ENCODE data around the gene FUBP3. TPM values are rescaled to one million over a fixed set of nuclear protein-coding genes. Genes with fewer than 3 reads are reported as not detected.
A peak's percentile ranks its signal among the peaks of the same experiment; 100 is the strongest.
"Not testable (repeated sequence)": the region's sequence is repeated elsewhere in the genome, so short reads cannot be mapped to it uniquely, and the experiment has no call there.

FUBP3 gene
- total RNA-seq, 1 donor from 2014 or later: 29.2 TPM

DNA sequence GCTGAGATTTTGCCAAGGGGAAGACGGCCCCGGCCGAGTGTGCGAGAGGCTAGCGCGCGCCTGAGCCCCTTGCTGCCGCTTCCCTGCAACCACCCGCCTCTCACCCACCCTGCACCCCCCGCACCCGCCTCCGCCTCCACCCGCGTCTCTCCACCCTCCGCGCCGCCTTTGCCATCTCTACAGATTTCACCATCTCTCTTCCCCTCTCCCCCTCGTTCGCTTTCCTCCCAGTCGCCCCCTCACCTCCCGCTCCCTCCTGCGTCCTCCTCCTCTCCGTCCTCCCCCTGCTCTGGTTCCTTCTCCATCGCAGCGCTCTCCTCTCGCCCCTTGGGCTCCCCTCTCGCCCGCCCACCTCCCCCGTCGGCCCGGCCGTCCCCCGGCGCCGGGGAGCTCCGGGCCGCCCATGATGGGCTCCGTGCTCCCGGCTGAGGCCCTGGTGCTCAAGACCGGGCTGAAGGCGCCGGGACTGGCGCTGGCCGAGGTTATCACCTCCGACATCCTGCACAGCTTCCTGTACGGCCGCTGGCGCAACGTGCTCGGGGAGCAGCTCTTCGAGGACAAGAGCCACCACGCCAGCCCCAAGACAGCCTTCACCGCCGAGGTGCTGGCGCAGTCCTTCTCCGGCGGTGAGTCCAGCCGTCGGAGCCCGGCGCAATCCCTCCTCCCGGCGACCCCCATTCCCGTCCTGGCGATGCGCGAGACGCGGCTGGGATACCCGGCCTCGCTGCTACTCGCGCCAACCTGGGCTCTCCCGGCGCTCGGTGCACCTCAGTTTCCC lies 85.1 kb downstream of the FUBP3 start, which contains the start of gene PRDM12:
PRDM12 (plus strand) TSS at position 344 of the 778 bp plus-strand sequence; CDS start at position 404, 60 bp downstream.
- ATAC-seq: no peak

- no peak for ATAC-seq
These were observed 85.7 kb downstream of the FUBP3 start for GRCh38 chr9:130665029-130665430.

DNA sequence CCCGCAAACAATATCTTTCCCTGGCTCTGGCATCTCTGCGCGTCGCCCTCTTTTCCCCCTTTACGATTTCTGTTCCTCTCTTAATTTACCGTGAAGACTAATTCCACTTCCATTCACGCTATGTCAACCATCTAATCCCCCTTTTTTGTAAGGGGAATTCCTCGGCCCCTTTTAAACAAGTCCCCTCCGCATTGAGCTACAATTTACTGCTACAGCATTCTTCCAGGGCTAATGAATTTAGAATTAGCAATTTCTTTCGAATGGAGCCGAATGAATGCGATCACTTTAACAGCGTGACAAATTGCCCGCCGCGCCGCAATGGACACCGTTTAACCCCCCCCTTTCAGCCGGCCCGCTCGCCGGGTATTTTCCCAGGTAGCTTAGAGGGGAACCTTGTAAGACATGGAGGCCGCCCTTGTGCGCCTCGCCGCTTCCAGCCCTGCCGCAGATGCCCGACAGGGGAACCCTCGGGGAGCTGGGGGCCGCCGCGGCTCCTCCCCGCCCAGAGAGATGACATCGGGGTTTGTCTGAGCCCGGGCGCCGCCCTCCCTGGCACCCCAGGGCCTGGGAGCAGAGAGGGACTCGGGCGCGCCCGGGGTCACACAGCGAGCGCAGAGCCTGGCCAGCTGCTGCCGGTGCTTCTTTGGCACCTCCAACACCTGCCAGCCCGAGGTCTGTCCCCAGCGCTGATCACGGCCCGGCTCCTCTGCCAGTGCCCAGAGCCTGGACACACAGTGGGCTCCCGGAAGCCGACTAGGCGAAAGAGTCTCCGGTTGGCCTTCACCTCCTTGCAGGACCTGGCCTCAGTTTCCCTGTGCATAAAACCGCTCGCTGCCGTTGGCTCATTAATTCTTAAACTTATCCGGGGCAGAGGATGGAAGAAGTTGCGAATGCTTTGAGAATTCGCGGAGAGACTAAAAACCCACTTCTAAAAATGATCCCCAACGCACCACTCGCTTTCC lies 86.3 kb downstream of the FUBP3 start:
- ATAC-seq: no peak

DNA sequence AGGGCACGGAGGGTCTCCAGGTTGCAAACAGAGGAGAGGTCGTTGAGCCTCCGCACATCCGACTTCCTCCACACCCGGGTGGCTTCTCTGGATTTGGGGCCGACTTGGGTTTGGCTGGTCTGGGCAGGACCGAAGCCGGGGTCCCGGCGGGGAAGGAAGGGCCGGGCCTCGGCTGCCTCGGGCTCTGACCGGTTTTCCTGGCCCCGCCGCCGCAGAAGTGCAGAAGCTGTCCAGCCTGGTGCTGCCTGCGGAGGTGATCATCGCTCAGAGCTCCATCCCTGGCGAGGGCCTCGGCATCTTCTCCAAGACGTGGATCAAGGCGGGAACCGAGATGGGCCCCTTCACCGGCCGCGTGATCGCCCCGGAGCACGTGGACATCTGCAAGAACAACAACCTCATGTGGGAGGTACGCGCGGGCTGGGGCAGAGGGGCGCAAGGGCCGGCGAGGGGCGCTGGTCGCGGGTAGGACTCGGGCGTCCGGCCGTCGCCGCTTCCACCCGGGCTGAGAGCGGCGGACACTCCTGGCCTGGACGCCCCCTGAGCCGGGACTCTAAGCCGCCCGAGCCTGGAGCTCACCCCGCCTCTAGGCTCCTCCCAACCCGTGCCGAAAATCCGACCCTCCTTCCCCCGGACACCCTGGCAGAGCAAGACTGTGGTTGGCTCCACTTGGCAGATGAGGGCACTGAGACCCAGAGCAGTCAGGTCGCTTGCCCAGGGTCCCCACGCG lies 87.2 kb downstream of the FUBP3 start:
- no peak for ATAC-seq

DNA sequence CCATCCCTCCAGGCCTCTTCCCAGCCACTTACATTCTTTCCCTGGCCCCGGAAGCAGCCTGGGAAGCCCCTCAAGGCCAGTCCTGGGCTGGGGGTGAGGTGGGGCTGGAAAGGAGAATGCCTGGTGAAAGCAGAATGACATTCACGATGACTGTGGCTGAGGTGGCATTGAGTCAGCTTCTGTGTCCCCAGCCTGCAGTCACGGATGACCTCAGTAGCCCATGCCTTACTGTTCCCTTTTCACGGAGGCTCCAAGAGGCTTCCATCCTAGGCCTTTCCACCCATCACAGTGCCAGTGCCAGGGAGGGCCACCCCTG lies 87.7 kb downstream of the FUBP3 start:
- no peak for ATAC-seq

DNA sequence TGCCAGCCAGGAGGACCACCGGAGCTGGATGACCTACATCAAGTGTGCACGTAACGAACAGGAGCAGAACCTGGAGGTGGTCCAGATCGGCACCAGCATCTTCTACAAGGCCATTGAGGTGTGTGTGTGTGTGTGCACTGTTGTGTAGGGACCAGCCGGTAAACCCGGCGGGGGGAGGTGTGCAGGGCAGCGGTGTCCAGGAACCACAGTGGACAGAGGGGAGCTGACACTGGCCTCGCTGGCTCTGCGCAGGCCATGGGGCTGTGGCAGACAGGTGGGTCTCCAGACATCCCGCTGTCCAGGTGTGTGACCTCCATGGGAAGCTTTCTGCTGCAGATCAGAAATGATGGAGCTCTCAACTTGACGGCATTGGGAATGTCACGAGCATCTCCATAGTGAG lies 88.8 kb downstream of the FUBP3 start:
- no peak for ATAC-seq

- no peak for ATAC-seq
These were observed 89.3 kb downstream of the FUBP3 start for GRCh38 chr9:130668659-130669058.

DNA sequence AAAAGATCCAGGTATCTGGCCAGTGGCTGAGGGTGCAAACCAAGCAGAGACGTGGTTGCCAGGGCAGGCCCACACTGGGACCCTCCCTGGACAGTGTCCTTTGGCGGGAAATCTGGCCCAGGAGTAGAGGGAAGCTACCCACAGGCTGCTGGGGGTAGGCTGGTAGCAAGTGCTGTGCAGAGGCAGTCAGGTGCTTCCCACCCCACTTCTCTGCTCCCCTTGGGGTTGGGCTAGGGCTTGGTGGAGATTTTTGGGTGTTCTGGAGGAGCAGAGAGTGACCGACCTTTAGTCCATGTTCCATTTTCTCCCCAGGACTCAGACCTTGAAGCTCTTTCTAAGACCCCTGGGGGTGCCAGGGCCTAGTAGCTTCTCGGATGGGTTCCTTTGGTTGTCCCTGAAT lies 90.6 kb downstream of the FUBP3 start:
- no peak for ATAC-seq

GRCh38 chr9:130670644-130671043 lies 91.3 kb downstream of the FUBP3 start:
- no peak for ATAC-seq

DNA sequence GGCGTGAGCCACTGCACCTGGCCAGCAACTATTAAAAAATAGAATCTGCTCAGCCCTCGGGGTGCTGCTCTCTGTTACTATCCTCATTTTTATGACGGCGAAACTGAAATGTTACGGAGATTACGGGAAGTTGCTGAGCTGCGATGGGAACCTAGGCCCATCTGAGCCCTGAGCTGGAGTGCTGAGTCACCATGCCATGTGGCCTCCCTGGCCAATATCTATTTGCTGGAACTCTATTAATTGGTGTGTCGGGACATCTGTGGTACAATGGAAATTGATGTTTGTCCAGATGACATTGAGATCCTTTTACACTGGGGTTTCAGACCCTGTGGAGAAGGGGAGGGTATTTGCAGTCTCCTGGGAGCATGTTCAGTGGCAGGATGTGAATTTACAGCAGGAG lies 93.1 kb downstream of the FUBP3 start:
- no peak for ATAC-seq

GRCh38 chr9:130672933-130673615 lies 93.7 kb downstream of the FUBP3 start:
- ATAC-seq: no peak

- peak; percentile 45 for ATAC-seq
These were observed 96.0 kb downstream of the FUBP3 start for GRCh38 chr9:130675396-130675795.

GRCh38 chr9:130677252-130677651 lies 97.9 kb downstream of the FUBP3 start:
- no peak for ATAC-seq

DNA sequence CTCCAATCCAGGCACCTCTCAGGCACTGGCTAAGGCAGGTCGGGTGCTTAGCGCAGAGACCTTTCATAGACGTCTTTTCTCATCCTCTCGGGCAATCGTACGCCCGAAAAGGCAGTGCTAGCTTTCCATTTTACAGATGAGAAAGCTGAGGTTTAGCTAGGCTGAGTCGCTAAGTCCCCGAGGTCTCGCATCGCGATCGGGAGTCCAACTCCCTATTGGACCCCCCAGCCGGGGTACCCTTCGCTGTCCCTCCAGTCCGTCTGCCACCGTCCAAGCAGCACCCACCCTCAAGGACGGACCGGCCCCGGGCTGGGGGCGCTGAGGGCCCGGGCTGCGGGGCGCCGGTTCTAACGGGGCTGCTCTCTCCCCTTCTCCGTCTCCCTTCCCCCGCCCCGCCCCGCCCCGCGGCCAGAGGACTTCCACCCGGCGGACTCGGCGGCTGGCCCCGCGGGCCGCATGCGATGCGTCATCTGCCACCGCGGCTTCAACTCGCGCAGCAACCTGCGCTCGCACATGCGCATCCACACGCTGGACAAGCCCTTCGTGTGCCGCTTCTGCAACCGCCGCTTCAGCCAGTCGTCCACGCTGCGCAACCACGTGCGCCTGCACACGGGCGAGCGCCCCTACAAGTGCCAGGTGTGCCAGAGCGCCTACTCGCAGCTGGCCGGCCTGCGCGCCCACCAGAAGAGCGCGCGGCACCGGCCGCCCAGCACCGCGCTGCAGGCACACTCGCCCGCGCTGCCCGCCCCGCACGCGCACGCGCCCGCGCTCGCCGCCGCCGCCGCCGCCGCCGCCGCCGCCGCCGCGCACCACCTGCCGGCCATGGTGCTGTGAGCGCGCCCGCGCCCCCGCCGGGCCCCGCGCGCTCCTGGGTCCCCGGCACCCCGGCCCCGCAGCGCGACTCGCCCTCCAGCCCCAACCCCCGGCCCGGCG lies 101.7 kb downstream of the FUBP3 start:
- ATAC-seq: peak; percentile 69

- ATAC-seq: peak; percentile 16
These were observed 102.5 kb downstream of the FUBP3 start for GRCh38 chr9:130681769-130682420.

GRCh38 chr9:130682421-130683121 lies 103.2 kb downstream of the FUBP3 start:
- ATAC-seq: peak; percentile 67

- ATAC-seq: no peak
These were observed 105.7 kb downstream of the FUBP3 start for GRCh38 chr9:130685104-130685503.

- ATAC-seq: not testable (repeated sequence)
These were observed 106.6 kb downstream of the FUBP3 start for GRCh38 chr9:130685945-130686344.

DNA sequence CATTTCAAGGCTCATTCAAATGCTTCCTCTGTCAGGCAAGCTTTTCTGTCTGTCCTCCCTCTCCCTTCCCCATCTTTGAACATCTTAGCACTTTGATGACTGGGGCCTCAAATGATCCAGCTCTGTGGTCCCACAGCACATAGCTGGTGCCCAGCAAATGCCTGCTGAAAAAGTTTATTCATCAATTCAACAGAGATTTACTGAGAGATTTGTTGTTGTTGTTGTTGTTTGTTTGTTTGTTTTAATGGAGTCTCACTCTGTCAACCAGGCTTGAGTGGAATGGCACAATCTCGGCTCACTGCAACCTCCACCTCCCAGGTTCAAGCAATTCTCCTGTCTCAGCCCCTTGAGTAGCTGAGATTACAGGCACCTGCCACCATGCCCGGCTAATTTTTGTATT lies 108.2 kb downstream of the FUBP3 start:
- ATAC-seq: no peak

Measured in esophagus mucosa (tissue), 1 donor.